Epithelial cell of proximal tubule (primary cell): ENCODE measurements around the gene CDK17. TPM values are rescaled to one million over a fixed set of nuclear protein-coding genes. Genes with fewer than 3 reads are reported as not detected.
A peak's percentile ranks its signal among the peaks of the same experiment; 100 is the strongest.

Experiments
- DNase-seq: peaks from one replicate; pipeline ENCODE4 v3.0.0-alpha.2; 2011; ENCODE audit warnings: low read depth
- H3K4me3 ChIP-seq: 2 replicates; pipeline ENCODE4 v1.5.1; 2011; ENCODE audit warnings: low read depth, mild to moderate bottlenecking, low read length
- total RNA-seq: library from RNA; depleted of rRNA; stranded (reverse); fragments of >200 nt; gene quantifications from 2 replicates; pipeline ENCODE4 v1.2.3, GENCODE V29; 2015
- TF ChIP-seq, protein P1 (sequence below): conservative IDR thresholded peaks from 2 replicates; pipeline ENCODE4 v1.5.1; 2012; ENCODE audit warnings: low read depth, mild to moderate bottlenecking, low read length

CDK17 gene
- total RNA-seq, 1 donor from 2014 or later = 22.0 TPM

DNA sequence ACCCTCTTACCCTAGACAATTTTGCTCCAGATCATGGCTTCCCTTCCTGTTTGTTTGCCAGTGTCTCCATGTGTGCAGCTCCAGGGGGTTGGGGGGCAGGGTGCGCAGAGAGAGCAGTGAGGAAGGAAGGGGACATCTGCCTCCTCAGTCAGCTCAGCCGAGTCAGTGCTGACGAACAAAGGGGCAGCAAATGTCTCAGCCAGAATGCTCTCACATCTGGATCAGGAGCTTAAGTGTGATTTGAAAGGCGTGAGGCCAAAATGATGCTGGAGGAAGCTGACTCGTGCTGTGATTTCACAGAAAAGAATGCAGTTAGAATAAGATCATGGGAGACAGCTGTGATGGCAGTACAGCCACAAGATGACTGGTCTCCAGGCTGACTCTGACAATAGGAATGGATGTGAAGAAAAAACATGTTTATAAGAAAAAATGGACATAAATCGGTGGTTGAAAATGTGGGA is 27.1 kb upstream of the CDK17 start:
- peak overlapping the region; percentile 36 for H3K4me3 ChIP-seq
- TF ChIP-seq, protein P1, sequence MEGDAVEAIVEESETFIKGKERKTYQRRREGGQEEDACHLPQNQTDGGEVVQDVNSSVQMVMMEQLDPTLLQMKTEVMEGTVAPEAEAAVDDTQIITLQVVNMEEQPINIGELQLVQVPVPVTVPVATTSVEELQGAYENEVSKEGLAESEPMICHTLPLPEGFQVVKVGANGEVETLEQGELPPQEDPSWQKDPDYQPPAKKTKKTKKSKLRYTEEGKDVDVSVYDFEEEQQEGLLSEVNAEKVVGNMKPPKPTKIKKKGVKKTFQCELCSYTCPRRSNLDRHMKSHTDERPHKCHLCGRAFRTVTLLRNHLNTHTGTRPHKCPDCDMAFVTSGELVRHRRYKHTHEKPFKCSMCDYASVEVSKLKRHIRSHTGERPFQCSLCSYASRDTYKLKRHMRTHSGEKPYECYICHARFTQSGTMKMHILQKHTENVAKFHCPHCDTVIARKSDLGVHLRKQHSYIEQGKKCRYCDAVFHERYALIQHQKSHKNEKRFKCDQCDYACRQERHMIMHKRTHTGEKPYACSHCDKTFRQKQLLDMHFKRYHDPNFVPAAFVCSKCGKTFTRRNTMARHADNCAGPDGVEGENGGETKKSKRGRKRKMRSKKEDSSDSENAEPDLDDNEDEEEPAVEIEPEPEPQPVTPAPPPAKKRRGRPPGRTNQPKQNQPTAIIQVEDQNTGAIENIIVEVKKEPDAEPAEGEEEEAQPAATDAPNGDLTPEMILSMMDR = no peak
- DNase-seq = peak; percentile 98

GRCh38 chr12:96425951-96426350 is 25.7 kb upstream of the CDK17 start:
- H3K4me3 ChIP-seq = no peak overlapping the region
- TF ChIP-seq, protein P1 = no peak
- no peak for DNase-seq

DNA sequence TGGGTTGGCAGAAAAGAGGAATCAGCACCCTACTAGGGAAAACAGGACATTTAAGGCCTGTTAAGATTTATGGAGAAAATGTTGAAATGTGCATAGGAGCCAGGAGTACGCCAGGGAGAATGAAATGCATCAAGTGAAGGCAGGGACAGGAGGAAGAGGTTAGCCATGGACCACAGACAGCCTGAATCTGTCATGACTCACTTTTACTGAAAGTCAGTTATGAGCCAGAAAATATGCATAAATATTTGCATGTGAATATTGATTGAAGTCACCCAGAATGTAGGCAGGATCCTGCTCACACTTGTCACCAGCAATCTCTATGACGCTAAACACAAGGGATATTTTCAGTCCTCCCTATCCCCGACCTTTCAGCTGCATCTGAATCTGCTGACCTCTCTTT is 25.1 kb upstream of the CDK17 start:
- no peak overlapping the region for H3K4me3 ChIP-seq
- no peak for DNase-seq
- TF ChIP-seq, protein P1 = no peak

DNA sequence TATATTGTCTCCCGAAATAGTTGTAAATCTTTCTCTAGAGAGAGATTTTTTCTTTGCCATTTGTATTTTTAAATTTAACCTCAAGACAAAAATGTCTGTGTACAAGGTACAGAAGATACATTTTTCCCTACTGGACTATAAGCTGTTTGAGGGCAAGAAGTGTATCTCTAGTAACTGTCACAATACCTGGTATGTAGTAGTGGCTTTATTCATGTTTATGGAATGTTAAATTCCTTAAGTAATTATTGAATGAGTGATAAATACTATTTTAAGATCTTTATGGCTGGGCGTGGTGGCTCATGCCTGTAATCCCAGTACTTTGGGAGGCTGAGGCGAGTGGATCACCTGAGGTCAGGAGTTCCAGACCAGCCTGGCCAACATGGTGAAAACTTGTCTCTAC is 24.4 kb upstream of the CDK17 start:
- no peak for DNase-seq
- TF ChIP-seq, protein P1 = no peak
- no peak overlapping the region for H3K4me3 ChIP-seq

DNA sequence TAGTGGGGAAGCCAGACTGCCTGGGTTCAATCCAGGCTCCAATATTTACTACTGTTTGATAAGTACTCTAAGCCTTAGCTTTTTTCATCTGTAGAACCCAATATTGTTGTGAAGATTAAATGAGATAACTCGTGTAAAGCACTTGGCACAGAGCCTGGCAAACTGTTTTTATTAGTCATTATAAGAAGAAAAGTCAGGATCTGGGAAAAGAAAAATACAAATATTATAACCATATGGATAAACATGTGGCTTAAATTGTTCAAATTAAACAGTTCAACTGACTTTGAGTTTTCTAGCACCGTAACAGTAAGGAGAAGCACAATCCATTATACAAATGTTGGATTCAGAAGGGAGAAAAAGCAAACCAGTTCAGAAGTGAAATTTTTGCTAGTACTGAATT is 22.0 kb upstream of the CDK17 start:
- TF ChIP-seq, protein P1 = no peak
- no peak overlapping the region for H3K4me3 ChIP-seq
- no peak for DNase-seq

DNA sequence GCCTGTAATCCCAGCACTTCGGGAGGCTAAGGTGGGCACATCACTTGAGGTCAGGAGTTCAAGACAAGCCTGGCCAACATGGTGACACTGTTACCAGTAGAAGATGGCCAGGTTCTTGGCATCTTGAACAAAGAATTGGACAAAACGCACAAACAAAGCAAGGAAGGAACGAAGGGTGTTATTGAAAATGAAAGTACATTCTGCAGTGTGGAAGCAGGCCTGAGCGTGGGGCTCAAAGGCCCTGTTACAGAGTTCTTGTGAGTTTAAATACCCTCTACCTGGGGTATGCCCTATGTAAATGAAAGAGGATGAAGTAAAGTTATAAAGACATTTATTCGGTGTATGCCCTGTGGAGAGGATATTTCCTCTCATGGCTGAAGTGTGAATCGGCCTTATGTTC is 20.8 kb upstream of the CDK17 start:
- TF ChIP-seq, protein P1 = no peak
- no peak overlapping the region for H3K4me3 ChIP-seq

DNA sequence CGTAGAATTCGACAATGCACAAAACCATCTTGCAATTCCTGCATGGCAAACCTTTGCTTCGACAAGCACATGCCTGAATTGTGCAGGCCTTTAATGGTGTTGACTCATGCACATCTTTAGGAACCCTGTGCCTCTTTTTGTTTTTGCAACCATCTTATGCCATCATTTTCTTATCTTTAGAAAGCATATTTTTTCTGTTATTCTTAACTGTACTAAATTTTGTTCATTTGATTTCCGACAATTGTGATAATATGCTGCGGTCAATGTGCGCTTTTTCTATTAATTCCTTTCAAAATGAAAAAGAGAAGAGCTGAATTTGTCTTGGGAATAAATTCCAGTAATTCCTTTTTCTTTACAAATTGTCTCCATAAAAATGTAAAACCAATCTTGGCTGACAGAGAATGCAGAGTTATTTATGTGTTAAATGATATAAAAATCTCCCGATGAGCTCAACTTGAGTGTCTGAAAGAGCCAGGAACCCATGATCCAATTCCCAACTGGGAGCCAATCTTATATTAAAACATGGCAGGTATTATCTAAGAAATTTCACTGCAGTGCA is 20.1 kb upstream of the CDK17 start:
- no peak for DNase-seq
- no peak overlapping the region for H3K4me3 ChIP-seq
- TF ChIP-seq, protein P1 = no peak

More for the DNA sequence above, 20.8 kb upstream of the CDK17 start:
- no peak for DNase-seq
